WTC11 (cell line): ENCODE results near the gene ESRP2. TPM values are rescaled to one million over a fixed set of nuclear protein-coding genes. Genes with fewer than 3 reads are reported as not detected.

Source experiments
- ATAC-seq: fragments of 200-7000 bp; cut with Tn5 transposase; 2 replicates; pipeline ENCODE4 v1.10.0; 2021; ENCODE audit warnings: mild to moderate bottlenecking, moderate library complexity
- CTCF ChIA-PET: fragments of 300-600 bp; sonication (Branson Sonifier 250); formaldehyde crosslinking; loops from one replicate; lab custom pipeline; 2021; ENCODE audit warnings: antibody characterized with exemption; lab: Charles Lee
- POLR2A ChIA-PET: fragments of 350-600 bp; sonication (Branson Sonifier 250); formaldehyde crosslinking; loops from one replicate; lab custom pipeline; 2021; ENCODE audit warnings: antibody characterized with exemption; lab: Charles Lee
- DNase-seq: peaks from one replicate; pipeline ENCODE4 v3.0.0; 2021; ENCODE audit warnings: low spot score
- H3K27ac Mint-ChIP-seq: 2 replicates; pipeline ENCODE4 v1.8.0; 2021; ENCODE audit warnings: mixed read lengths
- H3K27me3 Mint-ChIP-seq: 2 replicates; pipeline ENCODE4 v1.8.0; 2021; ENCODE audit warnings: low read depth, mild to moderate bottlenecking, moderate library complexity, mixed read lengths
- H3K36me3 Mint-ChIP-seq: 2 replicates; pipeline ENCODE4 v1.8.0; 2021; ENCODE audit warnings: mixed read lengths
- H3K4me1 Mint-ChIP-seq: 2 replicates; pipeline ENCODE4 v1.8.0; 2022; ENCODE audit warnings: mixed read lengths
- H3K4me3 Mint-ChIP-seq: 2 replicates; pipeline ENCODE4 v1.8.0; 2021; ENCODE audit warnings: mild to moderate bottlenecking, moderate library complexity, mixed read lengths
- H3K9me3 Mint-ChIP-seq: 2 replicates; pipeline ENCODE4 v1.8.0; 2021; ENCODE audit warnings: mixed read lengths
- ATF1 ChIP-seq: sonication (generic); formaldehyde crosslinking; IDR thresholded peaks from 2 replicates; pipeline ENCODE4 v1.8.1; 2023; ENCODE audit warnings: mild to moderate bottlenecking, moderate library complexity, missing genetic modification reagents
- E2F1 ChIP-seq: sonication (generic); formaldehyde crosslinking; IDR thresholded peaks from 2 replicates; pipeline ENCODE4 v1.8.0; 2022; ENCODE audit warnings: mild to moderate bottlenecking, missing genetic modification reagents
- ELF4 ChIP-seq: sonication (generic); formaldehyde crosslinking; IDR thresholded peaks from 2 replicates; pipeline ENCODE4 v1.8.1; 2022; ENCODE audit warnings: low read depth, mild to moderate bottlenecking, moderate library complexity, missing genetic modification reagents
- FOXP4 ChIP-seq: sonication (generic); formaldehyde crosslinking; IDR thresholded peaks from 2 replicates; pipeline ENCODE4 v1.8.0; 2022; ENCODE audit warnings: mild to moderate bottlenecking, missing genetic modification reagents
- GTF2I ChIP-seq: fragments of 250-450 bp; sonication (Bioruptor Pico); conservative IDR thresholded peaks from 2 replicates; pipeline ENCODE4 v1.4.0; 2021; ENCODE audit warnings: mild to moderate bottlenecking
- MXD4 ChIP-seq: fragments of 250-450 bp; sonication (Bioruptor Pico); IDR thresholded peaks from 2 replicates; pipeline ENCODE4 v1.8.0; 2021; ENCODE audit warnings: mild to moderate bottlenecking, moderate library complexity, borderline replicate concordance
- MYBL2 ChIP-seq: sonication (generic); formaldehyde crosslinking; IDR thresholded peaks from 2 replicates; pipeline ENCODE4 v1.8.1; 2023; ENCODE audit warnings: mild to moderate bottlenecking, moderate library complexity, missing genetic modification reagents
- NFE2L1 ChIP-seq: sonication (generic); formaldehyde crosslinking; IDR thresholded peaks from 2 replicates; pipeline ENCODE4 v1.8.1; 2023; ENCODE audit warnings: missing genetic modification reagents
- OVOL2 ChIP-seq: fragments of 250-450 bp; sonication (Bioruptor Pico); IDR thresholded peaks from 2 replicates; pipeline ENCODE4 v1.9.0; 2021; ENCODE audit warnings: mild to moderate bottlenecking, borderline replicate concordance
- RELA ChIP-seq: sonication (generic); formaldehyde crosslinking; IDR thresholded peaks from 2 replicates; pipeline ENCODE4 v1.8.1; 2022; ENCODE audit warnings: missing genetic modification reagents, mild to moderate bottlenecking, borderline replicate concordance
- SMAD4 ChIP-seq: sonication (generic); formaldehyde crosslinking; IDR thresholded peaks from 2 replicates; pipeline ENCODE4 v1.8.0; 2022; ENCODE audit warnings: mild to moderate bottlenecking, missing genetic modification reagents
- SOX15 ChIP-seq: fragments of 250-450 bp; sonication (Bioruptor Pico); IDR thresholded peaks from 2 replicates; pipeline ENCODE4 v1.9.0; 2021; ENCODE audit warnings: mild to moderate bottlenecking
- SP1 ChIP-seq: sonication (generic); formaldehyde crosslinking; conservative IDR thresholded peaks from 2 replicates; pipeline ENCODE4 v1.8.1; 2022; ENCODE audit warnings: missing genetic modification reagents
- STAT6 ChIP-seq: sonication (generic); formaldehyde crosslinking; conservative IDR thresholded peaks from 2 replicates; pipeline ENCODE4 v1.8.1; 2023; ENCODE audit warnings: mild to moderate bottlenecking, low read depth, missing genetic modification reagents, moderate library complexity
- ZBTB21 ChIP-seq: sonication (generic); formaldehyde crosslinking; IDR thresholded peaks from 2 replicates; pipeline ENCODE4 v1.8.1; 2023; ENCODE audit warnings: mild to moderate bottlenecking, missing genetic modification reagents, borderline replicate concordance
- ZNF317 ChIP-seq: sonication (generic); formaldehyde crosslinking; IDR thresholded peaks from 2 replicates; pipeline ENCODE4 v1.8.1; 2023; ENCODE audit warnings: low read depth, mild to moderate bottlenecking, moderate library complexity, missing genetic modification reagents, borderline replicate concordance
- ZNF416 ChIP-seq: fragments of 250-450 bp; sonication (Bioruptor Pico); IDR thresholded peaks from 2 replicates; pipeline ENCODE4 v1.9.0; 2021; ENCODE audit warnings: mild to moderate bottlenecking, inconsistent platforms
- ZNF423 ChIP-seq: fragments of 250-450 bp; sonication (Bioruptor Pico); IDR thresholded peaks from 2 replicates; pipeline ENCODE4 v2.1.2; 2022; ENCODE audit warnings: mild to moderate bottlenecking, moderate library complexity
- total RNA-seq: library from RNA; stranded (reverse); gene quantifications from 3 replicates; pipeline ENCODE4 v1.2.3, GENCODE V29; 2021
- TF ChIP-seq, protein P1 (sequence below): sonication (generic); formaldehyde crosslinking; IDR thresholded peaks from 2 replicates; pipeline ENCODE4 v1.8.1; 2023; ENCODE audit warnings: mild to moderate bottlenecking, missing genetic modification reagents
- TF ChIP-seq, protein P2 (sequence below): fragments of 200-600 bp; IDR thresholded peaks from 2 replicates; pipeline ENCODE4 v1.8.0; 2022; ENCODE audit warnings: antibody characterized with exemption

The ESRP2 gene
- total RNA-seq, 1 experiment from 2014 or later, result 55.0 TPM

GRCh38 chr16:68223072-68223471 lies 12.9 kb downstream of the ESRP2 start (continued):
- TF ChIP-seq ZNF416, result no peak
- no peak for TF ChIP-seq FOXP4
- no peak for TF ChIP-seq STAT6 (CRISPR knock-in tag)
- TF ChIP-seq MYBL2 (CRISPR knock-in tag), result no peak
- TF ChIP-seq MXD4 (CRISPR knock-in tag), result no peak
- no peak for TF ChIP-seq SMAD4 (CRISPR knock-in tag)
- TF ChIP-seq, protein P1, sequence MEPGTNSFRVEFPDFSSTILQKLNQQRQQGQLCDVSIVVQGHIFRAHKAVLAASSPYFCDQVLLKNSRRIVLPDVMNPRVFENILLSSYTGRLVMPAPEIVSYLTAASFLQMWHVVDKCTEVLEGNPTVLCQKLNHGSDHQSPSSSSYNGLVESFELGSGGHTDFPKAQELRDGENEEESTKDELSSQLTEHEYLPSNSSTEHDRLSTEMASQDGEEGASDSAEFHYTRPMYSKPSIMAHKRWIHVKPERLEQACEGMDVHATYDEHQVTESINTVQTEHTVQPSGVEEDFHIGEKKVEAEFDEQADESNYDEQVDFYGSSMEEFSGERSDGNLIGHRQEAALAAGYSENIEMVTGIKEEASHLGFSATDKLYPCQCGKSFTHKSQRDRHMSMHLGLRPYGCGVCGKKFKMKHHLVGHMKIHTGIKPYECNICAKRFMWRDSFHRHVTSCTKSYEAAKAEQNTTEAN (CRISPR knock-in tag), result no peak
- TF ChIP-seq OVOL2 (CRISPR knock-in tag), result no peak
- TF ChIP-seq RELA (CRISPR knock-in tag), result no peak
- TF ChIP-seq NFE2L1 (CRISPR knock-in tag), result no peak
- no peak for TF ChIP-seq GTF2I (CRISPR knock-in tag)
- TF ChIP-seq ELF4 (CRISPR knock-in tag), result no peak

DNA sequence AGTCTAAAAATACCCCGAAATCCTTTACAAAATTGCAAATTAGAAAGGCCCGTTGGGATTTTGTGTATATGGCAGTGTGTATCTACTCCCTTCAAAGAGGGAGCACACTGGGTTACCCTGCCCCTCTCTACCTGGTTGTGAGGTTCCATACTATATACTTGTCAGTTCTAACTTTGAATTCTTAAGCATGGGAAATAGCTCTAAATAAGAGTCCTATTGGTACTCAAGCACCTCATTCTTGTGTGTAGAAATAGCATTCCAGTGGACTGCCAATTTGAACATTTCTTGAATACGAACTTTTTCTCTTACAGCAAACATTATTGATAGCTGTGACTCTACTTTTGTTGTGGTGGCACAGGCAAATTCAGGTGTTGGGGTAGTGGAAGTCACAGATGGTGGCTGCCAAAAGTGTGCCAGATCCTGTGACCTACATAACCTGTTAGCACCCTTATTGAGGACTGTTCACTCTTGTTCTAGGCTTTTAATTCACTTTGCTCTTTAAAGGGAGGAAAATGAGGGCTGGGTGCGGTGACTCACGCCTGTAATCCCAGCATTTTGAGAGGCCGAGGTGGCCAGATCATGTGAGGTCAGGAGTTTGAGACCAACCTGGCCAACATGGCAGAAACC lies 16.1 kb downstream of the ESRP2 start:
- peaks cover 15% of the 10 kb centered on the region for H3K4me1 Mint-ChIP-seq
- ATAC-seq (no peak), DNase-seq (no peak)
- H3K27me3 Mint-ChIP-seq, result no peaks in the 10 kb centered on the region
- ChIA-PET CTCF (interaction anchor here (0.9 kb wide), 1 partner anchor 125 kb away, joined by 3 read pairs; no protein-coding TSS in a partner anchor), POLR2A (no interaction called here)
- no peak overlapping the region for H3K4me3 Mint-ChIP-seq
- H3K9me3 Mint-ChIP-seq, result no peaks in the 10 kb centered on the region
- no peaks in the 10 kb centered on the region for H3K36me3 Mint-ChIP-seq
- TF ChIP-seq ZNF423 (CRISPR knock-in tag) (no peak), E2F1 (CRISPR knock-in tag) (no peak), ATF1 (CRISPR knock-in tag) (no peak), SP1 (CRISPR knock-in tag) (no peak), ZBTB21 (CRISPR knock-in tag) (no peak), GTF2I (CRISPR knock-in tag) (no peak), SOX15 (no peak), ZNF317 (CRISPR knock-in tag) (no peak), ELF4 (CRISPR knock-in tag) (no peak)
- TF ChIP-seq, protein P2, sequence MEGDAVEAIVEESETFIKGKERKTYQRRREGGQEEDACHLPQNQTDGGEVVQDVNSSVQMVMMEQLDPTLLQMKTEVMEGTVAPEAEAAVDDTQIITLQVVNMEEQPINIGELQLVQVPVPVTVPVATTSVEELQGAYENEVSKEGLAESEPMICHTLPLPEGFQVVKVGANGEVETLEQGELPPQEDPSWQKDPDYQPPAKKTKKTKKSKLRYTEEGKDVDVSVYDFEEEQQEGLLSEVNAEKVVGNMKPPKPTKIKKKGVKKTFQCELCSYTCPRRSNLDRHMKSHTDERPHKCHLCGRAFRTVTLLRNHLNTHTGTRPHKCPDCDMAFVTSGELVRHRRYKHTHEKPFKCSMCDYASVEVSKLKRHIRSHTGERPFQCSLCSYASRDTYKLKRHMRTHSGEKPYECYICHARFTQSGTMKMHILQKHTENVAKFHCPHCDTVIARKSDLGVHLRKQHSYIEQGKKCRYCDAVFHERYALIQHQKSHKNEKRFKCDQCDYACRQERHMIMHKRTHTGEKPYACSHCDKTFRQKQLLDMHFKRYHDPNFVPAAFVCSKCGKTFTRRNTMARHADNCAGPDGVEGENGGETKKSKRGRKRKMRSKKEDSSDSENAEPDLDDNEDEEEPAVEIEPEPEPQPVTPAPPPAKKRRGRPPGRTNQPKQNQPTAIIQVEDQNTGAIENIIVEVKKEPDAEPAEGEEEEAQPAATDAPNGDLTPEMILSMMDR, result no peak
- TF ChIP-seq, all 79 proteins: peak for 0
- peak overlapping the region; percentile 93 for H3K27ac Mint-ChIP-seq
